HG03432 (cell line): Measurements from ENCODE around the gene SSUH2.
"Not testable (repeated sequence)": the region's sequence is repeated elsewhere in the genome, so short reads cannot be mapped to it uniquely, and the experiment has no call there.

Source experiments
- ATAC-seq: cut with Tn5 transposase; IDR thresholded peaks from one replicate; pipeline ENCODE4 v1.9.1; 2021; ENCODE audit warnings: mild to moderate bottlenecking, moderate library complexity; ENCODE audit not compliant: unreplicated experiment

Gene SSUH2

GRCh38 chr3:8589880-8590556 lies 54.6 kb downstream of the SSUH2 start:
- no peak for ATAC-seq

GRCh38 chr3:8584661-8585060 lies 59.9 kb downstream of the SSUH2 start:
- no peak for ATAC-seq

- no peak for ATAC-seq
Measured at GRCh38 chr3:8581806-8582445, 62.7 kb downstream of the SSUH2 start.

- no peak for ATAC-seq
Measured at GRCh38 chr3:8581373-8581772, 63.2 kb downstream of the SSUH2 start.

GRCh38 chr3:8580434-8580833 lies 64.2 kb downstream of the SSUH2 start:
- ATAC-seq: not testable (repeated sequence)

- ATAC-seq: no peak
Measured at GRCh38 chr3:8579943-8580342, 64.7 kb downstream of the SSUH2 start.

- peak; percentile 98 for ATAC-seq
Measured at GRCh38 chr3:8579096-8579495, 65.5 kb downstream of the SSUH2 start.

GRCh38 chr3:8578282-8578681 lies 66.3 kb downstream of the SSUH2 start:
- peak; percentile 34 for ATAC-seq

- ATAC-seq: no peak
Measured at GRCh38 chr3:8576841-8577571, 67.6 kb downstream of the SSUH2 start.

GRCh38 chr3:8576436-8576835 lies 68.2 kb downstream of the SSUH2 start:
- no peak for ATAC-seq

GRCh38 chr3:8575364-8576104 lies 69.1 kb downstream of the SSUH2 start:
- ATAC-seq: no peak

GRCh38 chr3:8574670-8575322 lies 69.8 kb downstream of the SSUH2 start:
- no peak for ATAC-seq

GRCh38 chr3:8574040-8574669 lies 70.4 kb downstream of the SSUH2 start:
- no peak for ATAC-seq

GRCh38 chr3:8573342-8573926 lies 71.2 kb downstream of the SSUH2 start:
- ATAC-seq: no peak

- no peak for ATAC-seq
Measured at GRCh38 chr3:8571256-8571655, 73.3 kb downstream of the SSUH2 start.
